HG02610 (cell line): ENCODE measurements around the gene TFAP2B.

Experiments
- ATAC-seq: cut with Tn5 transposase; IDR thresholded peaks from one replicate; pipeline ENCODE4 v1.9.1; 2021; ENCODE audit warnings: mild to moderate bottlenecking, moderate library complexity; ENCODE audit not compliant: unreplicated experiment

Gene TFAP2B

DNA sequence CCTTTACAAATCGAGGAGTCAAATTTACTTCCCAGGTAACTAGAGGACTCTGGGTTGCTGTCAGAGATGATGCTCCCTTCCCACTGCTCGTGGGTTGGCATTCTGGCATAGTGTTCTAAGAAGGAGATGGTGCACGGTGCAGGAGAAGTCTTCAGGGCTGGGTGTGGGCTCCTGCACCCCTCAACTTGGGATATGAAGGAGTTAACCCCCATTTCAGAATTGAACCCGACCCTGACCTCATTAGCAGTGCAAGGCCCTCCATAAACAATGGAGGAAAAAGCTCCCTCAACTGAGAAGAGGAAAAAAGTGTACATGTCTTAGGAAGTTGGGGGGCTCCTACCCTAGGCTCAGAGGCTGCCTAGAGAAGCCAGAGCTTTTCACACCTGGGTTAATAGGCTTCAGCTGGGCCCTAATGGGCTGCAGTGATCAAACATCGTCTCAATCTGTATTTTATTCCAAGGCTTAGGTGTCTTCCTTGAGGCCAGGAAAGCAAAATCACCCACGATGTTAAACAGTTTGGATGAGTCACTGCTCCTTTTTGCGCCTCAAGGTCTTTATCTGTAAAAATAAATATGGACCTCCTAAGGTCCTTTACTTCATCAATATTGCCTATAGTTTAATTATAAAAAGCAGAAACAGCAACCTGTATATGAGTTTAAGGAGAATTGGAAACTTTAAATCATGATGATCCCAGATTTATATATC is 29.4 kb downstream of the TFAP2B start:
- no peak for ATAC-seq

DNA sequence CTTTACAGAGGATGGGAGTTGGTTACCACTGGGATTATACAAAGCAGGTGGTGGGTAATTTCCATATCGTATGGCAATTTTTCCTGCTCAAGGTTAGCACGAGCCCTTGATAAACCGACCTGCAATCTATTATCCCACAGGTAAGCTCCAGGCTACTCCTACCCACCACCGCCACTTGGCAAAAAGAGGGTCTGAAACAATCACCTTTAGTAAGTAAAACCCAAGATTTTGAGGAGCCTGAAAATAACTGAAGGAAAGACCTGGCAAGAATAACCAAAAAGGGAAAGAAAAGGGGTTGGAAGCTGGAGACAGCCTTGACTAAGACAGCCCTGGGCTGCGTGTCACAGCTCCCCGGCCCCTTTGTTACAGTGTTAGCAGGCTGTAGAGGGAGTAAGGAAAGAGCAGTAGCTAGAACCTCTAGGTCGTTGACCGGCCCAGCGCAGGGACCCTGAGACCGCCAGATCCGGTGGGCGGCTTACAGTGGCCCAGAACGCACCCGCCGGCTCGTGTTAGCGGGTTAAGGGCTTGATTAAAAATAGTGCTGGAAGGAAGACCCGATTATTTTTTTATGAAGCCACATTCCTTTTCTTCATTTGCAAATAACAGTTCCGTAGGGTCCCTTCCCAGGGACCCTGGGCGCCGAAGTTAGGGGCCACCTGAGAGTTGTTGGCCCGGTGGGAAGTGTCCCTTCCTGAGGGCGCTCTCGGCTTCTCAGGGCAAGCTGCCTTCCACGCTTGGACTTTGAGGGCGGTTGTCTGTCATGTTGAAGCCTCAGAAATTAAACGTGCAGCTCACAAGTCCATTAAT is 30.5 kb downstream of the TFAP2B start:
- ATAC-seq: no peak

DNA sequence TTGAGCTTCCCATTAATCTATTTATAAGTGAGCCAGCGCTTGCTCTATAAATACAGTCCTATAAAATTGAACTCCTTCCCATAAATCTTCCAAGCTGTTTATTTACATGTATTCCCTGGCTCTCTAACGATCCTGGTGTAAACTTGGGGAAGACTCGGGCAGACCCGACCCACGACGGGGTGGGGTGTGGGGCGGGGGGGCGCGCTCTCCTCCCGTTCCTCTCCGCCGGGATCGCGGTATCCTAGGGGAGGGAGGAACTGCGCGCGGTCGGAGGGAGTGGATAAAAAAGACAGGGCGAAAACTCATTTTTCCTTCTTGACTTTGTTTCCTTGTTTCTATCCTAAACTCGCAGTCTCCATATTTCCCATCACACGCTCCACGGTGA is 31.1 kb downstream of the TFAP2B start:
- no peak for ATAC-seq

DNA sequence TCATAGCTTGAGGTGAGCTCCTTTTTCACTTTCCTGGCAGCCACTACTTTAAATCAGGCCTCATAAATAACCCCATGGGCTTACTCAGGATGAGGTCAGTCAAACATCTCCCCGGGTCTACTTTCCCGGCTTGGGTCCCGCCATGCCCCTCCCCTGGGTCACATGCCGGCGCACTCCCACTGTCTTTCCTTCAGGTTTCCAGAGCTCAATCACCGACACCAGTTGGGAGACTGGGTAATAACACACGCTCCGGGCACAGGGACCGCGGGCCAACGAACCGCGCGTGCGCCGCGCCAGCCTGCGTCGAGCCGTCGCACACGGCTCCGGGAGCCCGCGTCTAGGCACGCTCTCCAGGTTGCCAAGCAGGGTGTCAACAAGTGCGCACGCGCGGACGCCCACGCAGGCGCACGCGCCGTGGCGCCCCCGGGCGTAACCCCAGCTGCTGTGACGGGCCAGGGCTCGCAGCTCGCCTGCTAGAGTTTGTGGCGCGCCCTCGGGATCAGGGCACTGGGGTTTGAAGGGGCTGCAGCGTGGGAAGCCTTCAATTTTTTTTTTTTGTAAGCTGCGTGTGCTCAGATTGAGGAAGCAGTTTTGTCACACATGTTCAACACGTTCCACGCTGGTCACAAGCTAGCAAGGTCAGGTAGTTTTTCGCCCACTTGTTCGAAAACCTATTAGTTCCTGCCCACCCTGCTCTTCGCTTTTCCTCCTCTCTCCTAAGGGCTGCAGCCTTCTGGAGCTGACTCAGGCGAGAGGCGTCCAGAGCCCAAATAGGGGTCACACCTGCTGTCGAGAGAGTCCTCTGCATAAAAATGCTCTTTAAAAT is 31.8 kb downstream of the TFAP2B start:
- ATAC-seq: no peak

DNA sequence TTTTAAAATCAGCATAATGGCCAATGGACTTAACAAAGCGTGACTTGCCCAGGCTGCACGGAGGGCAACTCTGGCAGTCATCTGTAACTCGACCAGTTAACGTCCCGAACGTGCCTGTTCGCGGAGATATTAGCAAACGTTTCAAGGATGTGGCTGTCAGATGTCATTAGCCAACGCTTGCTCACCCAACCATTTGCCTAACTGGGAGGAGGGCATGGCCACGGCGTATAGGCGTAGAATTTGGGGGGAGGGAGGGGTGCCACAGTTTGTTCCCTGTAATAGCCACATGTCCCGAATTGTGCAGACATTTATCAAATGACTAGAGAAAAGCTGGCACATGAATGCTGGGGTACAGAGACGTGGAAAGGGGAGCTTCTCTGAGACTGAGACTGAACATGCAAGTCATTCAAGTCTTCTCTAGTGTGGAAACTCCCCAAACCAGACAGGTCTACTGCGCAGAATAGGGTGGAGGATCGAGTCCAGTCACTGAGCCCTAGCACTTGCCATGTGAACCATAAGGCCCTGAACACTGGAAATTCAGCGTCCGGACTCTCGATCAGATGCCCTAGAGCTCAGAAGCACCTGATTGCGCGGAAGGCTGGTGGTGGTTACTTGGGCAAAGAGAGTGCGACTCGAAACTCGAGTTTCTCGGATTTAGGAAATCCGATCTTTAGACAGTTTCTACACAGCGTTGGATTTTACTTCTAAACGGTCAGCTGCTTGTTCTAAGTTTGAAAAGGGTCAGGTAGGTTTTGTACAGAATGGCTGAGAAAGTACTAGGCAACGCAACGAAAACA is 32.6 kb downstream of the TFAP2B start:
- no peak for ATAC-seq

DNA sequence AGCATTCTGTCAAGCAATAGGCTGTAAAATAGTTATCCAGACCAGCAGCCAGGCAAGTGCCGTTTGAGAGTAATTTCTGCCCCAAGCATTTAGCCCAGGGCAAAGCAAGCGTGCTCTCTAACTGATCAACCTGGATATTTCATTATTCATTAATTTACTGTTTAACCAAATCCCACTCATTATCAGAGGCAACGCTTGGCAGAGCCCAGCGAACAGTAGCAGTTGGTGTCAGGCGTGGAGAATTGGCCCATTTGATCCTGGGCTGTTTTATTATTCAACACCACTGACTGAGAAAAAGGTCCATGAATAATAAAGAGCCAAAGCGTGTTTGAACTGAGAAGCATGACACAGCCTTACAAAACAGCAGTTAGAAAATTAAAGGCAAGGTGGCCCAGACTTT is 35.3 kb downstream of the TFAP2B start:
- no peak for ATAC-seq

DNA sequence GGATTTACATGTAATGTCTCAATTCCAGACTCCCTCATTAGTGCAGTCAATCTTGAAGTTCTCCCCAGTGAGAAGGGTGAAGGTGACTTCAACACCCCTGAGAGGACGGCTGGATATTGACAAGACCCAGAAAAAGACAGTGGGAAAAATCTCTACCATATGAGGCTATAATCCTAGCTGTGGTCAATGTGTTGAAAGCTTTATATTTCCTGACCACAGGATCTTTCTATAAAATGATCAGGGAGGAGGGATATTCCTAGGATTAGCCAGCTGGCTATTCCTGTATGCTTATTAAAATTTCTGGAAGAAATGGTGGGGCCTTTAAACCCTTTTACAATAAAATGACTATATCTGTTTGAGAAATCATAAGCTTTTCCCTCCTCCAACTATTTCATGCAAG is 43.0 kb downstream of the TFAP2B start:
- ATAC-seq: no peak

DNA sequence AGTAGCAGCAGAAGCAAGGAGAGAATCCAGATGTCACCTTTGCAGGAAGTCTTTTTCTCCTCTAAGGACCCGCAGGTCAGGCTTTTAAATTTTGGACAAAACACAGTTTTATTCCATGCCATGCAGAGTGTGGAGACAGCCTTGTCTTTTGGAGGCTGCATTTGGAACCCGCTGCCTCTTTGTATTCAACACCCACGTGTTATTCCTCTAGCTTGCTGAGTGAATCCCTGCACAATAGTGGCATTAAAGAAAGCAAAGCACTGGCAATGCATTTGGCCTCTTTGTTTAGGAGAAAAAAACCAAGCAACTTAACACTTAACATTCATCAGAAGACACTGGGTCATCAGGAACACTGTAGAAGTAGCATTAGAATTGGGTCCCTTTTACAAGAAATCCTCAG is 43.5 kb downstream of the TFAP2B start:
- ATAC-seq: no peak

DNA sequence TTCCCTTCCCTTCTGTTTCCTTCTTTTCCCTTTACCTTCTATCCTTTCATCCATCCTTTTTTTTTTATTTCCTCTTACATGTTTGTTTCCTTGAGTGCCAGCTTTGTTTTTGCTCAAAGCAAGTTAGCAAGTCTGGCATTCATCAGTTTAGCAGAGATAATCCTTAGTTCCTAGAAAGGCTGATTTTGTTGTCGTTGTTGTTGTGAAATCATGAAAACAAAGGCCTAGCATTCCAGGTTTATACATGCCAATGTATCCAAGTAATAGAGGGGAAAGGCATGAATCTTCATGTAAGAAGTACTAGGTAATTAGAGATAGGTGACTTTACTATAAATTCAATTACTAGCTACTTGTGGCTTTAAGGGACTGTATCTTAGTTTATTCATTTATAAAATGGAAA is 45.9 kb downstream of the TFAP2B start:
- ATAC-seq: no peak

DNA sequence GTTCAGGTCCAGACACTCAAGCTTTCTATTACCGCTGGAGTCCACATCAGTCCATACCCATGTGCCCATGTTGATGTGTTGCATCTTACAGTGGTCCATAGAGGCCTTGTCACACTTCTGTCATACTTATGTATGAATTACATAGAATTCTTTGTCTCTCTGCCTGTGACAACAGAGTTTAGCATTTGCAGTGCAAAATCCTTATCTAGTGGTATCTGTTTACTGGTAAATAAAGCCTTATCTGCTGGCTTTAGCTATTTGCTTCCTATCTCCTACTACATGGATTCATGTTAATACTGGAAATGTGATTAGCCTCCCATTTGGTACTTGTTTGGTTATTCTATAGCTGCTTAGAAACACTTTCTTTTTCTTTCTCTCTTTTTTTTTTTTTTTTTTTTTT is 49.8 kb downstream of the TFAP2B start:
- ATAC-seq: no peak

DNA sequence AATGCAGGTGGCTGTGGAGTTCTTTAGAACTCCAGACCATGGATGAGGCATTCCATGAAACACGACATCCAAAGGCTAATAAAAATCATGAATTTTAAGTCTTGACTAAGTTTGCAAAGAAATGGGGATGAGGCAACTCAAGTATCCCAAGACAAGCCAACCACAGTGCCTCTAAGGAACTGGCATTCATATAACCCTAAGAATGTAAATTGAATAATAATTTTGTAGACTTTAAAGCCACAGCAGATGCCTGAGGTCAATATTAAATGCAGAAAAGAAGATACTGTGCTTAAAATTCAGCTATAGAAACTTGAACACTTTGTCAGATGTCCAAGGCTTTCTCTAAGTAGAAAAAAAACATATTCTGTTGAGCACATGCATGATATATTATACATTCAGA is 54.5 kb downstream of the TFAP2B start:
- no peak for ATAC-seq

DNA sequence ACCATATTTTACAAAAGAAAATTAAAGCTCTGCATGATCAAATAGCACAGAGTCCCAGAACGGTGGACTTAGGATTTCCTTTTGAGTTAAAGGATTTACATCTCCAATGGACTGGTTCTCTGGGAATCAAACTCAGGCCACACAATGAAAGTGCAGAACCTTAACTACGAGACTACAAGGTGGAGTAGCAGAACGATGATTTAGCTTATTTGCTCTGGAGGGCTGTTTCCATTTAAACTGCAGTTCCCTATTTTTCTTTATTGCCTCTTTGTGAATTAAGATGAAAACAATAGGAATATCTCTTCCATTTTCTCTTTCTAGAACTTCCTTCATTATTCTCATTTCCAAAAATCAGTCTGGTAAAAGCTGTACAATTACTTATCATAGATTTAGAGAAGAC is 65.7 kb downstream of the TFAP2B start:
- ATAC-seq: no peak

DNA sequence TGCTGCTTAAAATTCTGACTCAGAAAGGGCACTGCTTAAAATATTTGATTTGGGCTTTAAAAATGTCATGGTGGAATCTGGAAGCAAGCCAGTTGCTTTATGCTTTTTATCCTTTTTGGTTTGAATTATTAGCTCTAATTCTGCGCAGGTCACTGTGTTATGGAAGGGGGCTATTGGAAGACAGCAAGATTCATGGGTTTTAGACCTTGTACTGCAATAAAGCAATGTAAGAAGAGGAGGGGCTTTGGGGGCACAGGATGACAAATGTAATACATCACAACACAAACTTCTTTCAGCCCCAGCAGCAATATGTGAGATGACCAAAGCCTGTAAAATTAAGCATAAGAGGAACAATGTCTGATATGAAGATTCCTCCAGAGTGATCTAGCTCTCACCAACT is 68.4 kb downstream of the TFAP2B start:
- ATAC-seq: no peak

DNA sequence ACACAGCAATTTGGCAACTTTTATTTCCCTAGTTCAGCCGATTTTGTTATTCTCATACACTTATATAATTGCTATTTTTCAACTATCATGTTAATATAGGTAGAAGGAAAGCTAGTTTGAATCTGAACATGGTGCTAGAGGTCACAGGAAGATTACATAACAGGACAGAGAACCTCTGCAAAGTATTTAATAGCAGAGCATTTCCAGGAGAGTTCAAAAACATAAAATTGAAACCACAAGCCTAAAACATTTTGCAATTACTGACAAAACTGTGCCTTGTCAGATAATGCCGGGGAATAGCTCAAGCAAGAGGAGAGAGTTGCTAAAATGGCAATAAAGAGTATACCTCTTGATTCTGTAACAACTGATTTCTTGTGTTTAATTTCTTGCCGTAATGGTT is 70.8 kb downstream of the TFAP2B start:
- no peak for ATAC-seq

DNA sequence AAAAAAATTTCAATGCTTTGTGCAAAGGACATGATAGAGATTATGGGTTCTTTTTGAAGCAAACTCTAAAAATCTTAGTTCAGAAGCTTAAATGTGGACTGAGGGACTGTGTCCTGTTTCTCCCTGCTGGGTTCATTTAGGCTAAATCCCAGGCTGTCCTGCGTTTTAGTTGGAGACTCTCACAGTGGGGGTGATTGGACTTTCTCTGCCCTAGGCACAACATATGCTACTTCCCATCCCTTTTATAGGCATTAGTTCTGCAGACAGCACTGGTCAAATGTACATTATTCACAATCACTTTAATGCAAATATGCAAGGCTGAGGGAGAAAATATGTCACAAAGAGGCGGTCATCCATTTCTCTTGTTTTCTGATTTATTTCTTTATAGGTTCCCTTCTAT is 71.3 kb downstream of the TFAP2B start:
- ATAC-seq: no peak

DNA sequence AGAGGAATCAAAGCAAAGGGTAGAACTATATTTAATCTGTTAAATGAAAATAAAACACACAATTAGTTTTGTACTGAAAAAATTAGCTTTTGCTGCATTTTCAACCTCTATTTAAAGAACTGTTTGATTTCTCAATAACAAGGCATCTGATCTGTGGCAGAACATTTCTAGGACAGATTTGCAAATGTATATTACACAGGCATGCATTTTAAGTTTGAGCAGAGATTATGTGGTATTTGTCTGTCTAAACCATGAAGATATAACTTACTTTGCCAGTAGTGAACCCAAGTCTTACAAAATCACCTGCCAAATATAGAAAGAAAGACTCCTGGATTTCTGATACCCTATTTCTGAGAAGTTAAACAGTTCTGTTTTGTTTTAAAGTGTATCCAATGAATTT is 71.9 kb downstream of the TFAP2B start:
- ATAC-seq: no peak

DNA sequence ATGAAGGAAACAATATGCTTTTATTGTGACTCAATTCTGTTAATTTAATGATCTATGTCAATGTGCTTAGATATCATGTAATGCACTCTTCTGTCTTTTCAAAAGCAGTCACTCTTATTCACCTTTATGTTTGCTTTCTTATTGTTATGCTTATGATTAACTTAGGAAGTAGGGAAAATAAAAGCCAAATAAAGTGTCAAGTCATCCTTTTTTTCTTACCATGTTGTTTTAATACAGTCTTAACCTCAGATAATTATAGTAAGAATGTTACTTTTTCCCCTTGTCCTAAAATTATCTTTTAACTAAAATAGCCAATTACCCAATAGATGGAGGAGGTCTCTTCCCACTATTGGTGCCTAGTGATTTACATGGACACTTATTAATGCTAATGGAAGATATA is 72.6 kb downstream of the TFAP2B start:
- ATAC-seq: no peak
